LNCaP clone FGC (cell line): ENCODE data around the gene CD300E.
"Not testable (repeated sequence)": the region's sequence is repeated elsewhere in the genome, so short reads cannot be mapped to it uniquely, and the experiment has no call there.

Source experiments
- DNase-seq: peaks from one replicate; pipeline ENCODE4 v3.0.0-alpha.2; 2011; ENCODE audit warnings: low read depth
- H3K4me3 ChIP-seq: 2 replicates; pipeline ENCODE4 v1.5.1; 2011; ENCODE audit warnings: mild to moderate bottlenecking, low read depth, low read length, control low read depth
- CTCF ChIP-seq: IDR thresholded peaks from 2 replicates; pipeline ENCODE4 v1.5.1; 2012; ENCODE audit warnings: mild to moderate bottlenecking; ENCODE audit not compliant: control insufficient read depth, insufficient read depth; ENCODE audit errors: extremely low read depth

The CD300E gene

GRCh38 chr17:74637265-74637664, 13.7 kb upstream of the CD300E start:
- no peak for DNase-seq
- no peak overlapping the region for H3K4me3 ChIP-seq
- TF ChIP-seq CTCF = no peak

GRCh38 chr17:74636541-74637085, 13.1 kb upstream of the CD300E start:
- H3K4me3 ChIP-seq, DNase-seq: not testable (repeated sequence)

GRCh38 chr17:74635418-74635817, 11.9 kb upstream of the CD300E start:
- TF ChIP-seq CTCF = no peak
- no peak for DNase-seq
- H3K4me3 ChIP-seq = no peak overlapping the region

DNA sequence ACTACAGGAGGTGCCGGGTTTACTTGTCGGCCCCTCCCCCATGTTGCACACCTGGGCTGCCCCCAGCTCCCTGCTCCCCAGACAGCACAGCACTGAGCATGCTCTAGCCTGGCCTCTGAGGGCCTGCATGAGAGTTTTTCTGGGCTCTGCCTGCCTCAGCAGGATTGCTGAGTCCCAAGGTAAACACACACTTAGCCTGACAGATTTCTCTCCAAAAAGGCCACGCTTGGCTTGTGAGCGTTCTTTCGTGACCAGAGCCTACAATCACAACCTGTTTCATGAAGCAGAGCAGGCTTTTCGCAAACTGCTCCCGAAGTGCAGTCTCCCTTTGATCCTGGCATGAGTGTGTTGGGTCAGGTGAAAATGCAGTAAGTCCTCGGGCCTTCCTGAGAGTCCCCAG, 9.8 kb upstream of the CD300E start:
- TF ChIP-seq CTCF = no peak
- DNase-seq = no peak
- no peak overlapping the region for H3K4me3 ChIP-seq

- TF ChIP-seq CTCF = no peak
- no peak for DNase-seq
- no peak overlapping the region for H3K4me3 ChIP-seq
Measured at GRCh38 chr17:74632617-74633016, 9.1 kb upstream of the CD300E start.

GRCh38 chr17:74631468-74632450, 8.2 kb upstream of the CD300E start:
- no peak for TF ChIP-seq CTCF
- no peak overlapping the region for H3K4me3 ChIP-seq
- no peak for DNase-seq

DNA sequence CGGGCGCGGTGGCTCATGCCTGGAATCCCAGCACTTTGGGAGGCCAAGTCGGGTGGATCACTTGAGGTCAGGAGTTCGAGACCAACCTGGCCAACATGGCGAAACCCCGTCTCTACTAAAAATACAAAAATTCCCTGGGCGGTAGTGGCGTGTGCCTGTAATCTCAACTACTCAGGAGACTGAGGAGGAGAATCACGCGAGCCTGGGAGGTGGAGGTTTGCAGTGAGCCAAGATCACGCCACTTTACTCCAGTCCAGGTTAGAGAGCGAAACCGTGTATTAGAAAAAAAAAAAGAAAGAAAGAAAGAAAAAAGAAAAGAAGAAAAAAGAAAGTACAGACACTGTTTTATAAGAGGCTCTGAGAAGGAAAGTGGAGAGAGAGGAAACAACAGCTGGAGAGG, 6.7 kb upstream of the CD300E start:
- H3K4me3 ChIP-seq = not testable (repeated sequence)

DNA sequence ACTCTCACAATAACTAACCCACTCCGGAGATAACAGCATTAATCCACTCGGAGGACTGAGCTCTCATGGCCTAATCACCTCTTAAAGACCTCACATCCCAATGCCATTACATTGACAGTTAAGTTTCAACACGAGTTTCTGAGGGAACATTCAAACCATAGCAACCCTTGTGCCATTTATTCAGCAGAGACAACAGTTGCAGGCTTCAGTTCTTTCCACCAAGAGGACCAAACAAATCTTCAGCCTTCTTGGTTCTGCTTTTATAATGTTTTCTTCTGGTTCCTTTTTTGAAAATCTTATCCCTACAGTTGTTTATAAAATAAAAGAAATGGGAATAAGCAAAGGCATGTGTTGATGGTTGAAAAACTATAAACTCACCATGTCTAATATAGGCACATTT, 2.1 kb upstream of the CD300E start:
- DNase-seq = no peak
- TF ChIP-seq CTCF = no peak
- H3K4me3 ChIP-seq = no peak overlapping the region

More for the DNA sequence above, 6.7 kb upstream of the CD300E start:
- DNase-seq = not testable (repeated sequence)
